Measurements from ENCODE around the gene FARS2.

- TF ChIP-seq GATA2 (IDR thresholded peaks at IDR 0.05; ENCODE audit: low read depth, low read length) (no peak), GATA3 (IDR thresholded peaks at IDR 0.05; ENCODE audit: low read depth, low read length) (no peak)
Measured at GRCh38 chr6:5553767-5554166, 292.5 kb downstream of the FARS2 start.
